Coronary artery (tissue), 2 donors: ENCODE results near the gene UBE2E1.

ENCODE experiments used
- DNase-seq: peaks from one replicate; pipeline ENCODE4 v3.0.0-alpha.2; 2017; ENCODE audit warnings: low spot score
- H3K27ac ChIP-seq, 2 donors: fragments of 200-600 bp; sonication (generic); one replicate each; pipeline ENCODE4 v1.5.1; 2016 to 2019
- H3K4me3 ChIP-seq: fragments of 200-600 bp; sonication (generic); 2 replicates; pipeline ENCODE4 v1.5.1; 2016; ENCODE audit warnings: mild to moderate bottlenecking, moderate library complexity
- CTCF ChIP-seq: fragments of 200-600 bp; sonication (generic); IDR thresholded peaks from one replicate; pipeline ENCODE4 v1.5.1; 2019; ENCODE audit warnings: antibody characterized with exemption

Gene UBE2E1

DNA sequence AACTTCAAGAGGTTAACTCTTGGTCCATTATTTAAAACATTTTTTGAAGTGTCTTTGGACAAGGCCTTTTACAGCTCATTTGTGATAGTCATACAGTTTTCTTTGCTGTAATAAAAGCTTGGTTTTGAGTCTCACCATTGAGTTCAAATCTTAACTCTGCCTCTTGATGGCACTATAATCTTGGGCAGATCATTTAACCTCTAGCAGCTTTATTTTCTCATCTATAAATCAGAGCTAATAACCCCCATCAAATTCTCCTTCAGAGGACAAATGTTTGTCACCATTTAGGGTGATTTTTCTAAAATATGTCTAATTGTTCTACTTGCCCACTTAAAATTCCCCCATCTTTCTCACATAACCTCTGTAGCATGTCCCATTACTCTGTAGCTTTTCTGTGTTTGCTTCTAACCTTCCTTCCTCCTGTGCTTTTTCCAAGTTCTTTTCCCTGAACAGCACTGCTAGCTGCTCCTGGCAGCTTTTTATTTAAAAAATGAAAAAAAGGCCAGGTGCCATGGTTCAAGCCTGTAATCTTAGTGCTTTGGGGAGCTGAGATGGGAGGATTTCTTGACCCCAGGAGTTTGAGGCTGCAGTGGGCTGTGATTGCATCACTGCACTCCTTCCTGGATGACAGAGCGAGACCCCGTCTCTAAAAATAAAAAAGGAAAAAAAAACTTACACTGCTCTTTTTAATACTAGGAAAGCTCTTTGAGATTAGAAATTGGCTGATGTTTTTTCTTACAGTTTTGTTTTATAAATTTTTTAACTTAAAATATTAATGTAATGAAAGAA, 28.5 kb downstream of the UBE2E1 start:
- DNase-seq: no peak
- no peak for TF ChIP-seq CTCF
- no peak overlapping the region for H3K4me3 ChIP-seq
- no peak overlapping the region for H3K27ac ChIP-seq

GRCh38 chr3:23835087-23835486, 29.3 kb downstream of the UBE2E1 start:
- DNase-seq: no peak
- no peak for TF ChIP-seq CTCF
- no peak overlapping the region for H3K4me3 ChIP-seq

GRCh38 chr3:23835802-23836201, 30.0 kb downstream of the UBE2E1 start:
- Histone ChIP-seq H3K27ac (no peak overlapping the region), H3K4me3 (no peak overlapping the region)
- TF ChIP-seq CTCF: no peak
- DNase-seq: no peak

More at GRCh38 chr3:23835087-23835486, 29.3 kb downstream of the UBE2E1 start:
- no peak overlapping the region for H3K27ac ChIP-seq

DNA sequence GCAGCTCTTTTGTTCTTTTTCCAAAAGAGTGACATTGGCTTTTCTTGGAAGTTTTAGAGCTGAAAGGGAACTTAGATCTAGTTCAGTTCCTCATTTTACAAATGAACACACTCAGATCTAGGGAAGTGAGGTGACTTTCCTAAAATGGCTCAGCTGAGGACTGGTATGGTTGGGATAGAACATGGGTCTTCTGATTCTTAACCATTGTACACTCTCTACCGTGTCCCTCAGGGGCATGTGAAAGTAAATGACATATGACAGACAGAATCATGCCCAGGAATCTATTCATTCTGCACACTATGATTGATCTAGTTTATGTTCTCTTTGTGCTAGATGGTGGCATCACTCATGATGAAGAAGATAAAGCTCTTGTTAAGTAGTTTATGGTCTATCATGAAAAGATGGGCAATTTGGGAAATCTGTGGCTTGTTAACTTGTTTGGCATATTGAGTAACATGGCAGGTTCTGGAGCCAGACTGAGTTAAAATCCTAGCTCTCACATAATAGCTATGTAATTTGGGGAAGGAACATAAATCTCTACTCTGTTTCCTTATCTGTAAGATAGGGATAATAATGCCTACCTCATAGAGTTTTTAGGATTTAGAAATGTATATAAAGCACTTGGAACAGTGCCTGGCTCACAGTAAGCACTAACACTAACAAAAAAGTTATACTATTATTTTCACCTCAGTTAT, 30.9 kb downstream of the UBE2E1 start:
- DNase-seq: no peak
- no peak for TF ChIP-seq CTCF
- Histone ChIP-seq H3K27ac (no peak overlapping the region), H3K4me3 (no peak overlapping the region)

DNA sequence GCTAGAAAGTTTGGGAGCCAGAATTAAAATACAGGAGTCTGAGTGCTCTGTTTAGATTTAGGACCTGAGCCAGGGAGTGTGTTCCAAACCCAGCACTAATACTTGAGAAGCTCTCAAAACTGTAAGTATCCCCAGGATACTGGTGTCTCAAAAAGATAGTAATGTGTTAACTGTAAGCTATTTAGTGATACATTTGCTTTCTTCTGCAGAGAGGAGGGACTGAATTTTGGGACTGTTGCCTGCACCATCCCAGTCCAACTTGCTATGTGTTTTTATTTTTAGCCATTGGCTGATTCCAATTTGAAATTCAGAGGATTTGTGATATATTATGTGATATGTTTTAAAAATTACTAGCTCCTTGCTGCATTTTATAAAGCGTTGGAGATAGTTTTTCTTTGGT, 31.5 kb downstream of the UBE2E1 start:
- no peak overlapping the region for H3K4me3 ChIP-seq
- H3K27ac ChIP-seq: no peak overlapping the region
- DNase-seq: no peak
- TF ChIP-seq CTCF: no peak

GRCh38 chr3:23837691-23838090, 31.9 kb downstream of the UBE2E1 start:
- no peak for TF ChIP-seq CTCF
- no peak overlapping the region for H3K27ac ChIP-seq
- no peak overlapping the region for H3K4me3 ChIP-seq
- DNase-seq: no peak

- Histone ChIP-seq H3K27ac (no peak overlapping the region), H3K4me3 (no peak overlapping the region)
- no peak for TF ChIP-seq CTCF
- DNase-seq: no peak
Observed at GRCh38 chr3:23840521-23840920, 34.8 kb downstream of the UBE2E1 start.
